K562 (cell line): ENCODE data around the gene RFNG. TPM values are rescaled to one million over a fixed set of nuclear protein-coding genes. Genes with fewer than 3 reads are reported as not detected.
A peak's percentile ranks its signal among the peaks of the same experiment; 100 is the strongest.

Source experiments
- ATAC-seq: fragments of 200-7000 bp; cut with Tn5 transposase; 3 replicates; pipeline ENCODE4 v1.9.1; 2020; ENCODE audit warnings: moderate library complexity
- BruUV-seq: library from RNA; stranded (reverse); fragments of 400-500 nt; replicated peaks from 2 replicates; lab custom pipeline; 2021; lab: Mats Ljungman, UMichigan
- CTCF ChIA-PET: fragments of 300-600 bp; formaldehyde crosslinking; extraction: SDS; loops from one replicate; lab custom pipeline; 2021; ENCODE audit warnings: low intra/inter-chr PET ratio; lab: Yijun Ruan, JAX
- POLR2A ChIA-PET: fragments of 300-600, 350-650 bp; sonication (Branson Sonifier 250); formaldehyde crosslinking; extraction: SDS; loops from one replicate; lab custom pipeline; 2021; ENCODE audit warnings: antibody characterized with exemption, inconsistent platforms; lab: Yijun Ruan, JAX
- DNase-seq, 4 experiments: peaks; one replicate each; pipeline versions ENCODE4 v3.0.0 to v3.0.0-alpha.2; 2011 to 2018; ENCODE audit warnings: low spot score in 3 of 4, mixed read lengths in 3 of 4; ENCODE audit errors: extremely low read depth in 1 of 4
- FAIRE-seq: peaks from 2 replicates; lab custom pipeline; 2011; peaks lifted over from hg19 to GRCh38; lab: Jason Lieb, UNC
- H2AFZ ChIP-seq: 2 replicates; pipeline ENCODE4 v1.6.0; 2011; ENCODE audit warnings: low read depth, low read length, control low read depth, inconsistent platforms
- H3K27ac ChIP-seq: fragments of 200-600 bp; 3 replicates; pipeline ENCODE4 v1.8.0; 2011; ENCODE audit warnings: low read depth, mild to moderate bottlenecking, control low read depth, inconsistent platforms, low read length, moderate library complexity, mixed read lengths; ENCODE audit errors: extremely low read depth
- H3K27me3 ChIP-seq, 2 experiments: fragments of 300-600 bp in 1 of 2; 2 replicates in 1 of 2; 3 replicates in 1 of 2; pipeline versions ENCODE4 v1.6.0 to v1.8.0; 2011; ENCODE audit warnings: inconsistent platforms in 2 of 2, low read length in 2 of 2, mild to moderate bottlenecking in 1 of 2, mixed read lengths in 1 of 2, moderate library complexity in 1 of 2; ENCODE audit not compliant: control insufficient read depth in 2 of 2, insufficient read depth in 2 of 2
- H3K36me3 ChIP-seq: fragments of 300-600 bp; 3 replicates; pipeline ENCODE4 v1.8.0; 2011; ENCODE audit warnings: mild to moderate bottlenecking, low read length, inconsistent platforms; ENCODE audit not compliant: control insufficient read depth, insufficient read depth
- H3K4me1 ChIP-seq, 2 experiments: fragments of 200-600 bp in 1 of 2; replicated peaks in 1 of 2; 2 replicates in 1 of 2; 3 replicates in 1 of 2; pipeline versions ENCODE4 v1.5.1 to v1.8.0; 2011; ENCODE audit warnings: inconsistent platforms in 2 of 2, low read length in 2 of 2, mild to moderate bottlenecking in 1 of 2, mixed read lengths in 1 of 2, moderate library complexity in 1 of 2; ENCODE audit not compliant: control insufficient read depth in 2 of 2, insufficient read depth in 2 of 2
- H3K4me2 ChIP-seq: 2 replicates; pipeline ENCODE4 v1.6.1; 2011; ENCODE audit warnings: low read length, control low read depth, inconsistent platforms, mixed read lengths; ENCODE audit not compliant: insufficient read depth
- H3K4me3 ChIP-seq: fragments of 200-600 bp; sonication (generic), shearing (Covaris generic); 2 replicates; pipeline ENCODE4 v1.5.1; 2016; ENCODE audit warnings: control low read depth, inconsistent platforms
- H3K79me2 ChIP-seq: fragments of 200-600 bp; 3 replicates; pipeline ENCODE4 v1.8.0; 2011; ENCODE audit warnings: low read length, inconsistent platforms; ENCODE audit not compliant: control insufficient read depth, insufficient read depth
- H3K9ac ChIP-seq, 2 experiments: 2 replicates each; pipeline versions ENCODE4 v1.6.0 to v1.6.1; 2011; ENCODE audit warnings: low read depth in 2 of 2, low read length in 2 of 2, control low read depth in 1 of 2, inconsistent platforms in 1 of 2, mild to moderate bottlenecking in 1 of 2, mixed read lengths in 1 of 2; ENCODE audit not compliant: insufficient read depth in 1 of 2
- H3K9me1 ChIP-seq: one replicate; pipeline ENCODE4 v1.6.0; 2011; ENCODE audit warnings: inconsistent platforms, mild to moderate bottlenecking, low read length, moderate library complexity; ENCODE audit not compliant: control insufficient read depth, insufficient read depth
- H3K9me3 ChIP-seq: replicated peaks from 2 replicates; pipeline ENCODE4 v1.5.1; 2011; ENCODE audit warnings: low read depth, low read length, inconsistent platforms; ENCODE audit not compliant: control insufficient read depth, insufficient read depth
- H4K20me1 ChIP-seq: replicated peaks from 2 replicates; pipeline ENCODE4 v1.6.1; 2011; ENCODE audit warnings: low read length, inconsistent platforms, mixed read lengths; ENCODE audit not compliant: control insufficient read depth, insufficient read depth
- CEBPG ChIP-seq, 3 experiments: fragments of 200-800 bp in 1 of 3; sonication (Bioruptor generic) in 1 of 3; sonication (generic) in 1 of 3; formaldehyde crosslinking in 1 of 3; IDR thresholded peaks in 2 of 3; conservative IDR thresholded peaks in 1 of 3; 2 replicates each; pipeline versions ENCODE4 v1.6.1 to v1.8.0; 2016 to 2022; ENCODE audit warnings: missing compliant biosample characterization in 2 of 3, missing genetic modification characterization in 2 of 3, mild to moderate bottlenecking in 1 of 3, missing genetic modification reagents in 1 of 3
- CSDE1 ChIP-seq, 2 experiments: fragments of 450-650 bp; IDR thresholded peaks; 2 replicates each; pipeline ENCODE4 v1.6.1; 2016; ENCODE audit warnings: mild to moderate bottlenecking in 1 of 2
- DACH1 ChIP-seq: fragments of 450-650 bp; IDR thresholded peaks from 2 replicates; pipeline ENCODE4 v1.6.1; 2018; ENCODE audit not compliant: partially characterized antibody
- ELK1 ChIP-seq: sonication (generic); formaldehyde crosslinking; IDR thresholded peaks from 2 replicates; pipeline ENCODE4 v1.8.1; 2022; ENCODE audit warnings: missing genetic modification reagents
- KAT2B ChIP-seq: IDR thresholded peaks from one replicate; pipeline ENCODE4 v1.6.1; 2012; ENCODE audit warnings: low read depth, mild to moderate bottlenecking, control low read depth, inconsistent platforms, low read length, moderate library complexity
- KLF10 ChIP-seq: fragments of 250-450 bp; sonication (Bioruptor Pico); IDR thresholded peaks from 2 replicates; pipeline ENCODE4 v1.6.1; 2021; ENCODE audit warnings: matching md5 sums
- L3MBTL2 ChIP-seq: fragments of 450-650 bp; IDR thresholded peaks from 2 replicates; pipeline ENCODE4 v1.6.1; 2016; ENCODE audit warnings: mild to moderate bottlenecking, moderate library complexity
- POLR2G ChIP-seq: fragments of 200-400 bp; formaldehyde crosslinking; IDR thresholded peaks from 2 replicates; pipeline ENCODE4 v1.6.1; 2017; ENCODE audit warnings: low read depth, mild to moderate bottlenecking, antibody characterized with exemption, low read length, moderate library complexity
- RNF2 ChIP-seq: sonication (generic); IDR thresholded peaks from 2 replicates; pipeline ENCODE4 v1.6.1; 2016
- TFAM ChIP-seq: fragments of 250-450 bp; sonication (Bioruptor Pico); conservative IDR thresholded peaks from 2 replicates; pipeline ENCODE4 v1.5.0; 2021; ENCODE audit warnings: mild to moderate bottlenecking, moderate library complexity
- ZNF778 ChIP-seq: fragments of 450-650 bp; formaldehyde crosslinking; IDR thresholded peaks from 2 replicates; pipeline ENCODE4 v1.4.0; 2020; ENCODE audit warnings: mild to moderate bottlenecking, moderate library complexity
- WGBS: fragments of 100-300 bp; shearing (Covaris generic); methylation state at CpG from one replicate; pipeline ENCODE4 v1.1.6; 2016; ENCODE audit warnings: low coverage, mixed read lengths; ENCODE audit not compliant: insufficient coverage; ENCODE audit errors: missing lambda C conversion rate; 5-methylcytosine and 5-hydroxymethylcytosine counted together
- in situ Hi-C: fragments of 300-500 bp; cut with MboI; formaldehyde crosslinking; loops from 4 replicates; pipeline ENCODE4 v1.15.0; 2018; ENCODE audit warnings: inconsistent platforms, mixed read lengths
- intact Hi-C: fragments of 100-400 bp; cut with micrococcal nuclease; formaldehyde crosslinking; loops from 2 replicates; pipeline ENCODE4 v1.14.2; 2022
- polyA plus RNA-seq, 8 experiments: library from polyadenylated mRNA; depleted of rRNA in 4 of 8; stranded (reverse) in 5 of 8; unstranded in 3 of 8; fragments of >200 nt; fragmentation: Nextera tagmentation in 2 of 8; fragmentation: Illumina TruSeq in 1 of 8; extraction: Ambion mirVana in 2 of 8; extraction: Trizol in 1 of 8; gene quantifications; 2 replicates each; pipeline versions ENCODE4 v1.2.1 to v1.2.3, GENCODE V29; 2011 to 2014; ENCODE audit warnings: inconsistent platforms in 1 of 8, missing spikeins in 1 of 8
- total RNA-seq, 7 experiments: library from RNA; depleted of rRNA in 6 of 7; stranded (reverse); fragments of >200 nt in 6 of 7; fragmentation: Illumina TruSeq in 2 of 7; extraction: Trizol in 2 of 7; gene quantifications; 2 replicates each; pipeline versions ENCODE4 v1.2.1 to v1.2.3, GENCODE V29; 2011 to 2021; ENCODE audit warnings: low replicate concordance in 1 of 7
- TF ChIP-seq, protein P1 (sequence below), 3 experiments: IDR thresholded peaks in 2 of 3; conservative IDR thresholded peaks in 1 of 3; 2 replicates each; pipeline ENCODE4 v1.5.1; 2011 to 2012; ENCODE audit warnings: low read length in 3 of 3, mild to moderate bottlenecking in 3 of 3, control low read depth in 2 of 3, improper control_type of control experiment in 1 of 3, inconsistent platforms in 1 of 3, low read depth in 1 of 3, mixed read lengths in 1 of 3, moderate library complexity in 1 of 3; ENCODE audit not compliant: insufficient read depth in 2 of 3

The RFNG gene
- total and polyA plus RNA-seq, 9 of the 15 experiments (the other 6 are each of a cell fraction or from before 2014, with no cell fraction given), result 0.32 to 32.8 (median 9.5) TPM

- peak; percentile 38 for TF ChIP-seq POLR2G
- no peak for TF ChIP-seq L3MBTL2
- TF ChIP-seq RNF2, result no peak
- no peak for TF ChIP-seq TFAM (CRISPR knock-in tag)
- Histone ChIP-seq H3K9ac (peak overlapping the region; percentile 78 to 97; a peak in 3 of 4 replicates), H3K4me1 (peaks cover 6 to 84% of the 10 kb centered on the region in 2 experiments; a peak in 3 of 5 replicates), H3K9me3 (no peaks in the 10 kb centered on the region), H3K9me1 (peaks cover 2% of the 10 kb centered on the region), H3K79me2 (peaks cover 28% of the 10 kb centered on the region), H4K20me1 (0 out of 2 replicates have a peak, but pooled peaks cover 4% of the 10 kb centered on the region), H3K36me3 (peaks cover 61% of the 10 kb centered on the region; the same call in 2 of the 3 replicates), H3K27ac (no peak overlapping the region; the same call in 2 of the 3 replicates), H3K4me2 (peak overlapping the region; percentile 76), H2AFZ (no peak overlapping the region), H3K27me3 (no peaks in the 10 kb centered on the region), H3K4me3 (peak overlapping the region; percentile 98)
- ChIA-PET CTCF (no interaction called here), POLR2A (interaction anchor here (0.6 to 1.8 kb wide), 4 partner anchors 10 to 52 kb away, joined by 3 to 7 read pairs (median 4); no protein-coding TSS in a partner anchor)
- WGBS, result 80% methylated on average over 12 of the region's 28 CpGs
- no TSS peak for BruUV-seq
- no peak for DNase-seq
- no peak for FAIRE-seq
- ATAC-seq, result no peak
- intact Hi-C loops, result no loop called here
- in situ Hi-C loops, result no loop called here
Measured at GRCh38 chr17:82050152-82050760, 1.4 kb downstream of the RFNG start.

DNA sequence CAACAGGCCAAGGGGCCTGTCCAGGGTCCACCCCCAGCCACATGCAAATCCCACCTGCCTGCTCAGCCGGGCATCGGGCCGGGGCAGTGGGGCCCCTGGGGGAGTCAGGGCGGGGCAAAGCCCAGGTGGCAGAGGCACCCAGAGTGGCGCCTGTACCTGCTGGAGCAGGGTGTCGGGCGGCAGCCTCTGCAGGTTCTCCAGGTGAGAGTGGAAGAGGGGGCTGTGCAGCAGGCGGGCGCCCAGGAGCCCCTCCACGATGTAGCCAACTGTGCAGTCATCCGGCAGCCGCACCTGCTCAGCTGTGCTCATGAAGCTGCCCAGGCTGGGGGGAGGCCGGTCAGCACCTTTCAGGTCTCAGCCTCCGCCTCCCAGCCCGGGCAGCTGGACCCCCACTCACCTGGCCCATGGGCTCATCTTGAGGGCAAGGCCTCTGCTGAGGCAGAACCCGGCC is 2.1 kb downstream of the RFNG start:
- Histone ChIP-seq H4K20me1 (0 out of 2 replicates have a peak, but pooled peaks cover 4% of the 10 kb centered on the region), H3K4me3 (no peak overlapping the region), H3K9ac (peak overlapping the region in 1 of 2 experiments; percentile 97; a peak in 2 of 4 replicates), H3K9me3 (no peaks in the 10 kb centered on the region), H3K9me1 (peaks cover 2% of the 10 kb centered on the region), H3K27ac (no peak overlapping the region), H3K4me2 (no peak overlapping the region), H3K79me2 (peaks cover 28% of the 10 kb centered on the region), H2AFZ (no peak overlapping the region), H3K36me3 (peaks cover 54% of the 10 kb centered on the region; the same call in 2 of the 3 replicates), H3K4me1 (peaks cover 6 to 76% of the 10 kb centered on the region in 2 experiments; a peak in 3 of 5 replicates), H3K27me3 (no peaks in the 10 kb centered on the region)
- in situ Hi-C loops, result no loop called here
- intact Hi-C loops, result no loop called here
- POLR2A ChIA-PET, result interaction anchor here (0.6 to 1.0 kb wide), 3 partner anchors 12 to 53 kb away, joined by 3 read pairs; partner anchors contain the start of gene DCXR
- FAIRE-seq (no peak), ATAC-seq (no peak), DNase-seq (peak in 1 of 4 experiments; percentile 8)
- CTCF ChIA-PET, result no interaction called here
- 97% methylated on average over 13 of the region's 16 CpGs for WGBS
- no TSS peak for BruUV-seq
- TF ChIP-seq CEBPG (CRISPR knock-in tag; IDR thresholded peaks at IDR 0.05) (no peak), CEBPG (tag; conservative IDR thresholded peaks at IDR 0.05 in 1 of 2, IDR thresholded peaks at IDR 0.05 in 1 of 2) (no peak), ELK1 (no peak), KLF10 (CRISPR knock-in tag) (no peak), KAT2B (no peak), DACH1 (no peak), ZNF778 (CRISPR knock-in tag) (no peak), CSDE1 (IDR thresholded peaks at IDR 0.05) (no peak)
- TF ChIP-seq, protein P1, sequence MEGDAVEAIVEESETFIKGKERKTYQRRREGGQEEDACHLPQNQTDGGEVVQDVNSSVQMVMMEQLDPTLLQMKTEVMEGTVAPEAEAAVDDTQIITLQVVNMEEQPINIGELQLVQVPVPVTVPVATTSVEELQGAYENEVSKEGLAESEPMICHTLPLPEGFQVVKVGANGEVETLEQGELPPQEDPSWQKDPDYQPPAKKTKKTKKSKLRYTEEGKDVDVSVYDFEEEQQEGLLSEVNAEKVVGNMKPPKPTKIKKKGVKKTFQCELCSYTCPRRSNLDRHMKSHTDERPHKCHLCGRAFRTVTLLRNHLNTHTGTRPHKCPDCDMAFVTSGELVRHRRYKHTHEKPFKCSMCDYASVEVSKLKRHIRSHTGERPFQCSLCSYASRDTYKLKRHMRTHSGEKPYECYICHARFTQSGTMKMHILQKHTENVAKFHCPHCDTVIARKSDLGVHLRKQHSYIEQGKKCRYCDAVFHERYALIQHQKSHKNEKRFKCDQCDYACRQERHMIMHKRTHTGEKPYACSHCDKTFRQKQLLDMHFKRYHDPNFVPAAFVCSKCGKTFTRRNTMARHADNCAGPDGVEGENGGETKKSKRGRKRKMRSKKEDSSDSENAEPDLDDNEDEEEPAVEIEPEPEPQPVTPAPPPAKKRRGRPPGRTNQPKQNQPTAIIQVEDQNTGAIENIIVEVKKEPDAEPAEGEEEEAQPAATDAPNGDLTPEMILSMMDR (IDR thresholded peaks at IDR 0.05 in 2 of 3, conservative IDR thresholded peaks at IDR 0.05 in 1 of 3; ENCODE audit: insufficient read depth in 2 of 3, low read depth in 1 of 3, low read length in 3 of 3), result no peak
